ENCODE data around the gene TRIP10.

TRIP10 gene

GRCh38 chr19:6739390-6739882, at the start of gene TRIP10:
Gene TRIP10, plus strand, starts transcription at chr19:6739680. Its CDS starts 82 bp downstream, at chr19:6739762.
- Histone ChIP-seq H3K27ac (ENCODE audit: low read length) (peak within 1 kb of the TSS; percentile 97), H3K27me3 (ENCODE audit: control insufficient read depth in 1 of 2, insufficient read depth in 2 of 2, low read length in 2 of 2) (no peaks in the 10 kb centered on the region), H3K4me3 (ENCODE audit: low read length in 2 of 2) (peak within 1 kb of the TSS; percentile 78 to 88), H3K9ac (ENCODE audit: low read length in 2 of 2) (peak within 1 kb of the TSS; percentile 75 to 78), H3K36me3 (ENCODE audit: control insufficient read depth in 2 of 2, insufficient read depth in 2 of 2, low read length in 2 of 2) (no peaks in the 10 kb centered on the region), H3K4me1 (ENCODE audit: control insufficient read depth, insufficient read depth, low read length) (peaks cover 59% of the 10 kb centered on the region), H3K9me3 (ENCODE audit: control insufficient read depth in 2 of 2, low read length in 2 of 2) (no peaks in the 10 kb centered on the region)

GRCh38 chr19:6690160-6690885, 49.2 kb upstream of the TRIP10 start:
- Histone ChIP-seq H3K36me3 (ENCODE audit: control insufficient read depth in 2 of 2, insufficient read depth in 2 of 2, low read length in 2 of 2) (no peaks in the 10 kb centered on the region), H3K4me1 (ENCODE audit: control insufficient read depth, insufficient read depth, low read length) (no peaks in the 10 kb centered on the region), H3K4me3 (ENCODE audit: low read length in 2 of 2) (no peak overlapping the region), H3K9me3 (ENCODE audit: control insufficient read depth in 2 of 2, low read length in 2 of 2) (no peaks in the 10 kb centered on the region), H3K27ac (ENCODE audit: low read length) (no peak overlapping the region), H3K27me3 (ENCODE audit: control insufficient read depth in 1 of 2, insufficient read depth in 2 of 2, low read length in 2 of 2) (peaks cover 0 to 6% of the 10 kb centered on the region in 2 donors), H3K9ac (ENCODE audit: low read length in 2 of 2) (no peak overlapping the region)

- H3K4me1 ChIP-seq (ENCODE audit: control insufficient read depth, insufficient read depth, low read length): no peaks in the 10 kb centered on the region
- H3K4me3 ChIP-seq (ENCODE audit: low read length in 2 of 2): no peak overlapping the region
- no peak overlapping the region for H3K9ac ChIP-seq (ENCODE audit: low read length in 2 of 2)
- no peaks in the 10 kb centered on the region for H3K36me3 ChIP-seq (ENCODE audit: control insufficient read depth in 2 of 2, insufficient read depth in 2 of 2, low read length in 2 of 2)
- H3K9me3 ChIP-seq (ENCODE audit: control insufficient read depth in 2 of 2, low read length in 2 of 2): no peaks in the 10 kb centered on the region
- H3K27ac ChIP-seq (ENCODE audit: low read length): no peak overlapping the region
- peaks cover 0 to 6% of the 10 kb centered on the region in 2 donors for H3K27me3 ChIP-seq (ENCODE audit: control insufficient read depth in 1 of 2, insufficient read depth in 2 of 2, low read length in 2 of 2)
Measured at GRCh38 chr19:6691342-6691741, 48.1 kb upstream of the TRIP10 start.

GRCh38 chr19:6692027-6692426, 47.5 kb upstream of the TRIP10 start:
- H3K36me3 ChIP-seq (ENCODE audit: control insufficient read depth in 2 of 2, insufficient read depth in 2 of 2, low read length in 2 of 2): no peaks in the 10 kb centered on the region
- no peaks in the 10 kb centered on the region for H3K4me1 ChIP-seq (ENCODE audit: control insufficient read depth, insufficient read depth, low read length)
- H3K27ac ChIP-seq (ENCODE audit: low read length): no peak overlapping the region
- no peak overlapping the region for H3K4me3 ChIP-seq (ENCODE audit: low read length in 2 of 2)
- no peaks in the 10 kb centered on the region for H3K9me3 ChIP-seq (ENCODE audit: control insufficient read depth in 2 of 2, low read length in 2 of 2)
- peaks cover 0 to 6% of the 10 kb centered on the region in 2 donors for H3K27me3 ChIP-seq (ENCODE audit: control insufficient read depth in 1 of 2, insufficient read depth in 2 of 2, low read length in 2 of 2)
- H3K9ac ChIP-seq (ENCODE audit: low read length in 2 of 2): no peak overlapping the region

GRCh38 chr19:6693056-6693471, 46.4 kb upstream of the TRIP10 start:
- H3K4me3 ChIP-seq (ENCODE audit: low read length in 2 of 2): no peak overlapping the region
- H3K9me3 ChIP-seq (ENCODE audit: control insufficient read depth in 2 of 2, low read length in 2 of 2): no peaks in the 10 kb centered on the region
- H3K4me1 ChIP-seq (ENCODE audit: control insufficient read depth, insufficient read depth, low read length): no peaks in the 10 kb centered on the region
- peaks cover 0 to 8% of the 10 kb centered on the region in 2 donors for H3K27me3 ChIP-seq (ENCODE audit: control insufficient read depth in 1 of 2, insufficient read depth in 2 of 2, low read length in 2 of 2)
- H3K9ac ChIP-seq (ENCODE audit: low read length in 2 of 2): no peak overlapping the region
- no peak overlapping the region for H3K27ac ChIP-seq (ENCODE audit: low read length)
- no peaks in the 10 kb centered on the region for H3K36me3 ChIP-seq (ENCODE audit: control insufficient read depth in 2 of 2, insufficient read depth in 2 of 2, low read length in 2 of 2)

- no peaks in the 10 kb centered on the region for H3K9me3 ChIP-seq (ENCODE audit: control insufficient read depth in 2 of 2, low read length in 2 of 2)
- no peak overlapping the region for H3K4me3 ChIP-seq (ENCODE audit: low read length in 2 of 2)
- no peak overlapping the region for H3K27ac ChIP-seq (ENCODE audit: low read length)
- peaks cover 0 to 8% of the 10 kb centered on the region in 2 donors for H3K27me3 ChIP-seq (ENCODE audit: control insufficient read depth in 1 of 2, insufficient read depth in 2 of 2, low read length in 2 of 2)
- no peaks in the 10 kb centered on the region for H3K4me1 ChIP-seq (ENCODE audit: control insufficient read depth, insufficient read depth, low read length)
- H3K36me3 ChIP-seq (ENCODE audit: control insufficient read depth in 2 of 2, insufficient read depth in 2 of 2, low read length in 2 of 2): no peaks in the 10 kb centered on the region
- H3K9ac ChIP-seq (ENCODE audit: low read length in 2 of 2): no peak overlapping the region
Measured at GRCh38 chr19:6693681-6694080, 45.8 kb upstream of the TRIP10 start.

GRCh38 chr19:6694147-6694815, 45.2 kb upstream of the TRIP10 start:
- H3K9me3 ChIP-seq (ENCODE audit: control insufficient read depth in 2 of 2, low read length in 2 of 2): no peaks in the 10 kb centered on the region
- H3K4me1 ChIP-seq (ENCODE audit: control insufficient read depth, insufficient read depth, low read length): no peaks in the 10 kb centered on the region
- peaks cover 0 to 8% of the 10 kb centered on the region in 2 donors for H3K27me3 ChIP-seq (ENCODE audit: control insufficient read depth in 1 of 2, insufficient read depth in 2 of 2, low read length in 2 of 2)
- H3K4me3 ChIP-seq (ENCODE audit: low read length in 2 of 2): no peak overlapping the region
- H3K9ac ChIP-seq (ENCODE audit: low read length in 2 of 2): no peak overlapping the region
- no peaks in the 10 kb centered on the region for H3K36me3 ChIP-seq (ENCODE audit: control insufficient read depth in 2 of 2, insufficient read depth in 2 of 2, low read length in 2 of 2)
- H3K27ac ChIP-seq (ENCODE audit: low read length): no peak overlapping the region

- no peak overlapping the region for H3K9ac ChIP-seq (ENCODE audit: low read length in 2 of 2)
- no peaks in the 10 kb centered on the region for H3K9me3 ChIP-seq (ENCODE audit: control insufficient read depth in 2 of 2, low read length in 2 of 2)
- no peaks in the 10 kb centered on the region for H3K4me1 ChIP-seq (ENCODE audit: control insufficient read depth, insufficient read depth, low read length)
- no peak overlapping the region for H3K4me3 ChIP-seq (ENCODE audit: low read length in 2 of 2)
- no peaks in the 10 kb centered on the region for H3K36me3 ChIP-seq (ENCODE audit: control insufficient read depth in 2 of 2, insufficient read depth in 2 of 2, low read length in 2 of 2)
- peaks cover 0 to 8% of the 10 kb centered on the region in 2 donors for H3K27me3 ChIP-seq (ENCODE audit: control insufficient read depth in 1 of 2, insufficient read depth in 2 of 2, low read length in 2 of 2)
- H3K27ac ChIP-seq (ENCODE audit: low read length): no peak overlapping the region
Measured at GRCh38 chr19:6696239-6696820, 43.1 kb upstream of the TRIP10 start.

GRCh38 chr19:6697291-6697690, 42.2 kb upstream of the TRIP10 start:
- peaks cover 0 to 4% of the 10 kb centered on the region in 2 donors for H3K27me3 ChIP-seq (ENCODE audit: control insufficient read depth in 1 of 2, insufficient read depth in 2 of 2, low read length in 2 of 2)
- no peak overlapping the region for H3K4me3 ChIP-seq (ENCODE audit: low read length in 2 of 2)
- no peak overlapping the region for H3K9ac ChIP-seq (ENCODE audit: low read length in 2 of 2)
- H3K4me1 ChIP-seq (ENCODE audit: control insufficient read depth, insufficient read depth, low read length): no peaks in the 10 kb centered on the region
- no peaks in the 10 kb centered on the region for H3K36me3 ChIP-seq (ENCODE audit: control insufficient read depth in 2 of 2, insufficient read depth in 2 of 2, low read length in 2 of 2)
- H3K9me3 ChIP-seq (ENCODE audit: control insufficient read depth in 2 of 2, low read length in 2 of 2): no peaks in the 10 kb centered on the region
- H3K27ac ChIP-seq (ENCODE audit: low read length): no peak overlapping the region

GRCh38 chr19:6699935-6700334, 39.5 kb upstream of the TRIP10 start:
- H3K9me3 ChIP-seq (ENCODE audit: control insufficient read depth in 2 of 2, low read length in 2 of 2): no peaks in the 10 kb centered on the region
- no peak overlapping the region for H3K27ac ChIP-seq (ENCODE audit: low read length)
- no peaks in the 10 kb centered on the region for H3K36me3 ChIP-seq (ENCODE audit: control insufficient read depth in 2 of 2, insufficient read depth in 2 of 2, low read length in 2 of 2)
- peaks cover 0 to 4% of the 10 kb centered on the region in 2 donors for H3K27me3 ChIP-seq (ENCODE audit: control insufficient read depth in 1 of 2, insufficient read depth in 2 of 2, low read length in 2 of 2)
- H3K9ac ChIP-seq (ENCODE audit: low read length in 2 of 2): no peak overlapping the region
- H3K4me1 ChIP-seq (ENCODE audit: control insufficient read depth, insufficient read depth, low read length): no peaks in the 10 kb centered on the region
- H3K4me3 ChIP-seq (ENCODE audit: low read length in 2 of 2): no peak overlapping the region

Measured in stomach smooth muscle (tissue), 2 donors.